ENCODE measurements around the gene HIPK1. TPM values are rescaled to one million over a fixed set of nuclear protein-coding genes. Genes with fewer than 3 reads are reported as not detected.
A peak's percentile ranks its signal among the peaks of the same experiment; 100 is the strongest.

Gene HIPK1
- total and polyA plus RNA-seq, 4 experiments from 2014 or later, result 4.4 to 110 (median 62.1) TPM

DNA sequence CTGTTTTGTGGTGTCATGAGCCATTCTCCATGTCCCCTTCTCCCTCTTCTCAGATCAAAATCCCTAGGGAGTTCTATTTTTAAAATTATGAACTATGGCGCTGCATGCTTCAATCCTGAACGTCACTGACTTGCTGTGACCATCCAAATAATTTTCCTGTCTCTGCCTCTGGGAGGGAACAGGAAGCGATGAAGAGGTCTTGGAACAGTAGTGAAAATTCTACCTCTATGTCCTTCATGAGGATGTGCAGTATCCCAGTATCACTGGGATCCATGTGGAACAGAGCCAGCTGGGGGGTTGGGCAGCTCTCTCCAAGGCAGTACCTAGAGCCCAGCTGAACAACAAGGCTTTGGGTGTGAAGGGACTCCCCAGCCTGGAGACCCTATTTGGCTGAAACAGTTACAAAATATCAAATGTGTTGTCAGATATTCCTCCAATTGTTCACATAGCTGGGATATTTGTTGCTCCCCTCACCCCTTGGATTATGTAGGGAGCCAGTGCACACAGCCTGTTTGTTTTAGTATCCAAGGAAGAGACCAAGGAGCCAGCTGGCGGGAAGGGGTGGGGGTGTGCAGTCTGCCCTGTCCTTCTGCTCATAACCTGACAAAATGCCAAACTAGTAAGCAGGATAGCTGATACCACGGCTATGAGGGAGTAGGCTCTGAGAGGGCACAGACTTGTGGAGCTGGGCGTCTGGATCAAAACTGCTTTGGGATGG, 16.4 kb upstream of the HIPK1 start:
- H3K27me3 ChIP-seq (ENCODE audit: insufficient read depth, low read length), result no peaks in the 10 kb centered on the region
- H3K9me3 ChIP-seq (ENCODE audit: control insufficient read depth in 1 of 2, low read length in 2 of 2), result no peaks in the 10 kb centered on the region
- H3K27ac ChIP-seq (ENCODE audit: low read depth, low read length), result no peak overlapping the region
- intact Hi-C loops (cut with micrococcal nuclease), result no loop called here
- no peak overlapping the region for H3K4me3 Mint-ChIP-seq
- no peak overlapping the region for H3K4me3 ChIP-seq (ENCODE audit: low read length in 2 of 2)
- peak overlapping the region in 1 of 7 donors; percentile 69 for H3K27ac Mint-ChIP-seq
- peaks cover 22% of the 10 kb centered on the region for H3K36me3 ChIP-seq (ENCODE audit: insufficient read depth, low read length)
- ChIA-PET CTCF (ENCODE audit: partially characterized antibody) (interaction anchor here (0.6 to 1.5 kb wide), 3 partner anchors 8 to 43 kb away, joined by 3 to 5 read pairs (median 4); partner anchors contain the start of genes AP4B1, DCLRE1B and HIPK1), POLR2A (ENCODE audit: partially characterized antibody) (interaction anchor here (1.0 kb wide), 4 partner anchors 8 to 521 kb away, joined by 3 to 5 read pairs (median 4); partner anchors contain the start of genes AP4B1 and HIPK1)
- H3K4me1 ChIP-seq (ENCODE audit: insufficient read depth, low read length), result no peaks in the 10 kb centered on the region
- DNase-seq, result no peak
- no peaks in the 10 kb centered on the region for H3K9me3 Mint-ChIP-seq
- peaks cover 0 to 12% (median 5%) of the 10 kb centered on the region in 4 donors for H3K4me1 Mint-ChIP-seq
- H3K36me3 Mint-ChIP-seq, result peaks cover 29 to 36% of the 10 kb centered on the region in 2 donors
- H3K27me3 Mint-ChIP-seq, result no peaks in the 10 kb centered on the region

DNA sequence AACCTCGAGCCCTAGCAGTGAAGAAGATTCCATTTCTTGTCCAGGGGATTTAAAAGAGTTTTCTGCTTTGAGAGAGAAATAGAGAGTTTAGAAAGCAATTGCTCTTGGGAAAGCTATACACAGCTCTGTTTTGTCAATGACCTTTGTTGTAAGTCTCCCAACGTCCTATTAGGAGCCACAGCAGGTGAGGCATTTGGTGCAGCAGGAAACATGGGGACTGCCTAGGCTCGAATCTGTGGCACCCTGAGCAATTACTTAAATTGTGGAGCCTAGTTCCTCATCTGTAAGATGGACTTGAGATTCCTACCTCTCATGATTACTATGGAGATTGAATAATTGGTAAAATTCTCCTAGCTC, 15.8 kb upstream of the HIPK1 start:
- Histone ChIP-seq H3K4me3 (ENCODE audit: low read length in 2 of 2) (no peak overlapping the region), H3K27me3 (ENCODE audit: insufficient read depth, low read length) (no peaks in the 10 kb centered on the region), H3K27ac (ENCODE audit: low read depth, low read length) (no peak overlapping the region), H3K9me3 (ENCODE audit: control insufficient read depth in 1 of 2, low read length in 2 of 2) (no peaks in the 10 kb centered on the region), H3K4me1 (ENCODE audit: insufficient read depth, low read length) (no peaks in the 10 kb centered on the region), H3K36me3 (ENCODE audit: insufficient read depth, low read length) (peaks cover 17% of the 10 kb centered on the region)
- intact Hi-C loops (cut with micrococcal nuclease), result no loop called here
- no peak for DNase-seq
- Mint-ChIP-seq H3K4me3 (no peak overlapping the region), H3K9me3 (no peaks in the 10 kb centered on the region), H3K36me3 (peaks cover 24 to 32% of the 10 kb centered on the region in 2 donors), H3K27ac (peak overlapping the region in 1 of 7 donors; percentile 69), H3K27me3 (no peaks in the 10 kb centered on the region), H3K4me1 (peaks cover 0 to 8% (median 4%) of the 10 kb centered on the region in 4 donors)
- POLR2A ChIA-PET (ENCODE audit: partially characterized antibody), result interaction anchor here (1.0 kb wide), 3 partner anchors 9 to 16 kb away, joined by 3 to 5 read pairs (median 4); partner anchors contain the start of genes AP4B1 and HIPK1
- CTCF ChIA-PET (ENCODE audit: partially characterized antibody), result interaction anchor here (0.6 to 1.5 kb wide), 3 partner anchors 9 to 42 kb away, joined by 3 to 5 read pairs (median 4); partner anchors contain the start of genes AP4B1, DCLRE1B and HIPK1

DNA sequence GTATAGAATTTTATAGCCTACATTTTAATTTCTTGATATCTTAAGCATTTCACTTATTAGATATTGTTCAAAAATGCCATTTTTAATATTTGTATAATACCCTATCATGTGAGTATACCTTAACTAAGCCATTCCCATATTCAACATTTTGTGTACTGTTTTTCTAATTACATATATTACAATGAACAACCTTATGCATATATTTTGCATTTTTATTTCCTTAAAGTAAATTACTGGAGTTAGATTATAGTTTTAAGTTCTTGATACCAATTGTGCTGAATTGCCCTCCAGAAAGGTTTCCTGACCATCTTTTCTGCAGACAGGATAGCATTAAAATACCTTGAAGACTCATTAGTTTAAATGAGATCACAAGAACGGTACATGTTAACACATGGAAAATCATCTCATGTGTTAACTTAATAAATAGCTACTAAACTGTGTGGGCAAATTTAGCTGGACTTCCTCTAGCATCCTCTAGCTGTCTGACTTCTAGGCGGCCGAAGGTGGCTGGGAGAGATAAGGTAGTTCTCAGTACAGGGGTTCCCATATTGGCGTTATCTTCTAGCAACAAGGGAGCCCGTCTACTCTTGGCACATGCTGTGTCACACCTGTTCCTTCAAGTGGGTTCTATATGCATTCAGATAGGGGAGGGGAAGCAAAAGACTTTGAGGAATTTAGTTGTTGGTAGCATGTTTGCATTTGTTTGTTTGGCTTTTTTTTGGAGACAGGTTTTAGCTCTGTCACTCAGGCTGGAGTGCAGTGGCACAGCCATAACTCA, 15.0 kb upstream of the HIPK1 start:
- ChIA-PET CTCF (ENCODE audit: partially characterized antibody) (interaction anchor here (0.9 to 1.5 kb wide), 2 partner anchors 9 to 10 kb away, joined by 3 to 4 read pairs; partner anchors contain the start of genes AP4B1 and DCLRE1B), POLR2A (ENCODE audit: partially characterized antibody) (interaction anchor here (1.0 kb wide), 3 partner anchors 10 to 15 kb away, joined by 3 to 5 read pairs (median 4); partner anchors contain the start of genes AP4B1 and HIPK1)
- no peaks in the 10 kb centered on the region for H3K9me3 ChIP-seq (ENCODE audit: control insufficient read depth in 1 of 2, low read length in 2 of 2)
- DNase-seq, result no peak
- H3K27me3 ChIP-seq (ENCODE audit: insufficient read depth, low read length), result no peaks in the 10 kb centered on the region
- no peaks in the 10 kb centered on the region for H3K27me3 Mint-ChIP-seq
- H3K36me3 ChIP-seq (ENCODE audit: insufficient read depth, low read length), result peaks cover 16% of the 10 kb centered on the region
- intact Hi-C loops (cut with micrococcal nuclease), result no loop called here
- no peak overlapping the region for H3K4me3 ChIP-seq (ENCODE audit: low read length in 2 of 2)
- no peak overlapping the region for H3K27ac ChIP-seq (ENCODE audit: low read depth, low read length)
- H3K4me3 Mint-ChIP-seq, result no peak overlapping the region
- no peaks in the 10 kb centered on the region for H3K4me1 ChIP-seq (ENCODE audit: insufficient read depth, low read length)
- peaks cover 20 to 28% of the 10 kb centered on the region in 2 donors for H3K36me3 Mint-ChIP-seq
- no peaks in the 10 kb centered on the region for H3K9me3 Mint-ChIP-seq
- peaks cover 0 to 6% (median 2%) of the 10 kb centered on the region in 4 donors for H3K4me1 Mint-ChIP-seq
- H3K27ac Mint-ChIP-seq, result peak overlapping the region in 1 of 7 donors; percentile 37

DNA sequence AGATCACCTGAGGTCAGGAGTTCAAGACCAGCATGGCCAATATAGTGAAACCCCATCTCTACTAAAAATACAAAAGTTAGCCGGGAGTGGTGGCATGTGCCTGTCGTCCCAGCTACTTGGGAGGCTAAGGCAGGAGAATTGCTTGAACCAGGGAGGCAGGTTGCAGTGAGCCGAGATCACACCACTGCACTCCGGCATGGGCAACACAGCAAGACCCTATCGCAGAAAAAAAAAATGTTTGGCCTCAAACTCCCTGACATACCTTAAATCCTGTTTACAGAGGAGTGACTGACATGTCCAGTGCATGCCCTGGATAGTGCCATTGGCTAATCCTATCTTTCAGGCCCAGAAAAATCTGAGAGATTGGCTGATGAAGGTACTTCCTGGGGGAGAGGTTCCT, 12.2 kb upstream of the HIPK1 start:
- no peak overlapping the region for H3K27ac Mint-ChIP-seq
- Histone ChIP-seq H3K27ac (ENCODE audit: low read depth, low read length) (no peak overlapping the region), H3K27me3 (ENCODE audit: insufficient read depth, low read length) (no peaks in the 10 kb centered on the region), H3K4me3 (ENCODE audit: low read length in 2 of 2) (no peak overlapping the region), H3K9me3 (ENCODE audit: control insufficient read depth in 1 of 2, low read length in 2 of 2) (no peaks in the 10 kb centered on the region), H3K36me3 (ENCODE audit: insufficient read depth, low read length) (peaks cover 5% of the 10 kb centered on the region), H3K4me1 (ENCODE audit: insufficient read depth, low read length) (no peaks in the 10 kb centered on the region)
- ChIA-PET POLR2A (ENCODE audit: partially characterized antibody) (interaction anchor here (4.8 kb wide), 1 partner anchor 13 kb away, joined by 25 read pairs; the partner anchor contains the start of gene HIPK1), CTCF (ENCODE audit: partially characterized antibody) (no interaction called here)
- H3K27me3 Mint-ChIP-seq, result peaks cover 0 to 3% of the 10 kb centered on the region in 2 donors
- no peak overlapping the region for H3K4me3 Mint-ChIP-seq
- H3K9me3 Mint-ChIP-seq, result no peaks in the 10 kb centered on the region
- intact Hi-C loops (cut with micrococcal nuclease), result no loop called here
- H3K36me3 Mint-ChIP-seq, result peaks cover 3 to 4% of the 10 kb centered on the region in 2 donors
- peaks cover 0 to 2% (median 0%) of the 10 kb centered on the region in 4 donors for H3K4me1 Mint-ChIP-seq
- no peak for DNase-seq

DNA sequence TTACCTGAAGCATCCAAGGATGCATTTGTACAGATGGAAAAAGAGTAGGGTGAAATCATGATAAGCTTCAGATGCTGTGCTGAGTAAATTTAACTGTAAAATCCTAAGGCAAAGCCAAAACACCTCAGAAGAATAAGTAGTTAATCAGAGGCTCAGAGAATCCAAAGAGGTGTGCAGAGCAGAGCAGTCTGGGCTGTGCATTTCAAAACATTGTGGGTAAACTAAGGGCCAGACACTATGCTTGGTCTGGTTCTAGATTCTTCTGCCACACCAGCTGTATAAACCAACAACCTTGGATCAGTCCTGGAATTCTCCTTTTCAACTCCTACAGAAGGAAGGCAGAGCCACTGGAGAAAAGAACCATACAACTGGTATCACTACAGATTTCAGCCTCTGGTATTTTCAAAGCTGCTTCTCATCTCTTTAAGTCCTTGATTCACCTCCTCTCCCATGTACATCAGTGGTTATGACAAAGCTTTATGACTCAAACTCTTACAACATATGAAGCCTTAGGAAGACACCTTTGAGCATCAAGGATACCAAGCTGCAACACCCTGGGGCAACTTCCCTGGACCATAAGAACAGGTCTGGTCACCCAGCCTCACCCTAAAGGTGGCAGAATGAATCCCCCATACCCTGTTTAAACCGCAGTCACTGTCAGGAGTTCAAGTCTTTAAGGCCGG, 11.6 kb upstream of the HIPK1 start:
- intact Hi-C loops (cut with micrococcal nuclease), result no loop called here
- Mint-ChIP-seq H3K27me3 (peaks cover 0 to 3% of the 10 kb centered on the region in 2 donors), H3K36me3 (peaks cover under 1 to 3% of the 10 kb centered on the region in 2 donors), H3K4me3 (no peak overlapping the region), H3K4me1 (peaks cover 0 to 2% (median 0%) of the 10 kb centered on the region in 4 donors), H3K9me3 (no peaks in the 10 kb centered on the region), H3K27ac (no peak overlapping the region)
- H3K4me1 ChIP-seq (ENCODE audit: insufficient read depth, low read length), result no peaks in the 10 kb centered on the region
- ChIA-PET CTCF (ENCODE audit: partially characterized antibody) (interaction anchor here (1.2 kb wide), 1 partner anchor 12 kb away, joined by 6 read pairs; no protein-coding TSS in a partner anchor), POLR2A (ENCODE audit: partially characterized antibody) (interaction anchor here (0.5 to 4.8 kb wide), 2 partner anchors 12 to 952 kb away, joined by 3 to 25 read pairs; partner anchors contain the start of gene HIPK1)
- H3K4me3 ChIP-seq (ENCODE audit: low read length in 2 of 2), result no peak overlapping the region
- H3K27me3 ChIP-seq (ENCODE audit: insufficient read depth, low read length), result no peaks in the 10 kb centered on the region
- H3K9me3 ChIP-seq (ENCODE audit: control insufficient read depth in 1 of 2, low read length in 2 of 2), result no peaks in the 10 kb centered on the region
- DNase-seq, result no peak
- H3K27ac ChIP-seq (ENCODE audit: low read depth, low read length), result no peak overlapping the region
- H3K36me3 ChIP-seq (ENCODE audit: insufficient read depth, low read length), result peaks cover under 1% of the 10 kb centered on the region

DNA sequence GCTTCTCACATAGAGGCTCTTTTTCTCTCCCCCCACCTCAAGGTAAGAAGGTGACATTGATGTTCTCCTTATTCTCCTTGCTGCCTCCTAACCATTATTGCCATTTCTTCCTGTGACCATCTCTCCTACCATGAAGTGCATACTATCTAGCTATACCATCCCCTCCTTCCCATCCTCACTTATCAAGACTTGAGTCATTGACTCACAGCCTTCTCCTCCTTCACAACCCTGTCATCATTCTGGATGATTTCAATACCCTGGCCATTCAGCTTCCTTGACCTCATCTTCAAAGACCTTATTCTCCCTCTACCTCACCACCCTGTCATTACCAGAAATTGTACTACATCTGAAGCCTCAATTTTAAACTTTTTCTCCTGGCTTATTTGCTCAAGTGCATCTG, 10.9 kb upstream of the HIPK1 start:
- Histone ChIP-seq H3K27me3 (ENCODE audit: insufficient read depth, low read length) (no peaks in the 10 kb centered on the region), H3K4me1 (ENCODE audit: insufficient read depth, low read length) (no peaks in the 10 kb centered on the region), H3K4me3 (ENCODE audit: low read length in 2 of 2) (no peak overlapping the region), H3K27ac (ENCODE audit: low read depth, low read length) (no peak overlapping the region), H3K36me3 (ENCODE audit: insufficient read depth, low read length) (no peaks in the 10 kb centered on the region), H3K9me3 (ENCODE audit: control insufficient read depth in 1 of 2, low read length in 2 of 2) (no peaks in the 10 kb centered on the region)
- Mint-ChIP-seq H3K4me1 (peaks cover 0 to 2% (median 0%) of the 10 kb centered on the region in 4 donors), H3K27me3 (peaks cover 0 to 3% of the 10 kb centered on the region in 2 donors), H3K27ac (no peak overlapping the region), H3K4me3 (no peak overlapping the region), H3K36me3 (peaks cover 0 to 3% of the 10 kb centered on the region in 2 donors), H3K9me3 (no peaks in the 10 kb centered on the region)
- no peak for DNase-seq
- intact Hi-C loops (cut with micrococcal nuclease), result no loop called here
- CTCF ChIA-PET (ENCODE audit: partially characterized antibody), result interaction anchor here (1.2 kb wide), 1 partner anchor 12 kb away, joined by 6 read pairs; no protein-coding TSS in a partner anchor
- POLR2A ChIA-PET (ENCODE audit: partially characterized antibody), result interaction anchor here (0.5 to 4.8 kb wide), 2 partner anchors 12 to 953 kb away, joined by 3 to 25 read pairs; partner anchors contain the start of gene HIPK1

Measured in CD4-positive, alpha-beta memory T cell (primary cell).